Activated T-helper 2 cell treated with anti-CD3 and anti-CD28 coated beads, Interferon-gamma antibody, Interleukin-2, Interleukin-4, amounts not matched to agents 10 μg/mL and 5 μg/mL and 100 μg/mL, durations not matched to agents 14 hours and 24 hours and 36 hours (primary cell): Measurements from ENCODE around the gene TMEM154. TPM values are rescaled to one million over a fixed set of nuclear protein-coding genes. Genes with fewer than 3 reads are reported as not detected.
A peak's percentile ranks its signal among the peaks of the same experiment; 100 is the strongest.
"Not testable (repeated sequence)": the region's sequence is repeated elsewhere in the genome, so short reads cannot be mapped to it uniquely, and the experiment has no call there.

Experiments used
- DNase-seq: peaks from one replicate; pipeline ENCODE4 v3.0.0; 2021; ENCODE audit warnings: low spot score
- H3K27ac Mint-ChIP-seq: one replicate; pipeline ENCODE4 v1.8.0; 2021; ENCODE audit warnings: mixed read lengths
- H3K27me3 Mint-ChIP-seq: one replicate; pipeline ENCODE4 v1.8.0; 2021; ENCODE audit warnings: low read depth, mixed read lengths
- H3K36me3 Mint-ChIP-seq: one replicate; pipeline ENCODE4 v1.8.0; 2021; ENCODE audit warnings: low read depth, mixed read lengths
- H3K4me1 Mint-ChIP-seq: one replicate; pipeline ENCODE4 v1.8.0; 2021; ENCODE audit warnings: low read depth, mixed read lengths
- H3K4me3 Mint-ChIP-seq: one replicate; pipeline ENCODE4 v1.8.0; 2021; ENCODE audit warnings: low read depth, mild to moderate bottlenecking, moderate library complexity, mixed read lengths
- H3K9me3 Mint-ChIP-seq: one replicate; pipeline ENCODE4 v1.8.0; 2021; ENCODE audit warnings: mixed read lengths
- intact Hi-C: fragments of 100-400 bp; cut with micrococcal nuclease; formaldehyde crosslinking; loops from one replicate; pipeline ENCODE4 v1.15.1; 2023
- total RNA-seq: library from RNA; stranded (reverse); gene quantifications from 2 replicates; pipeline ENCODE4 v1.2.3, GENCODE V29; 2022

The TMEM154 gene
- total RNA-seq, 1 donor from 2014 or later: 10.3 TPM

- no peaks in the 10 kb centered on the region for H3K27me3 Mint-ChIP-seq
- peaks cover 15% of the 10 kb centered on the region for H3K36me3 Mint-ChIP-seq
- no peak for DNase-seq
- no peaks in the 10 kb centered on the region for H3K9me3 Mint-ChIP-seq
- no peak overlapping the region for H3K27ac Mint-ChIP-seq
- intact Hi-C loops: no loop called here
- H3K4me1 Mint-ChIP-seq: peaks cover 22% of the 10 kb centered on the region
- no peak overlapping the region for H3K4me3 Mint-ChIP-seq
Observed at GRCh38 chr4:152673489-152673888, 6.3 kb downstream of the TMEM154 start.

DNA sequence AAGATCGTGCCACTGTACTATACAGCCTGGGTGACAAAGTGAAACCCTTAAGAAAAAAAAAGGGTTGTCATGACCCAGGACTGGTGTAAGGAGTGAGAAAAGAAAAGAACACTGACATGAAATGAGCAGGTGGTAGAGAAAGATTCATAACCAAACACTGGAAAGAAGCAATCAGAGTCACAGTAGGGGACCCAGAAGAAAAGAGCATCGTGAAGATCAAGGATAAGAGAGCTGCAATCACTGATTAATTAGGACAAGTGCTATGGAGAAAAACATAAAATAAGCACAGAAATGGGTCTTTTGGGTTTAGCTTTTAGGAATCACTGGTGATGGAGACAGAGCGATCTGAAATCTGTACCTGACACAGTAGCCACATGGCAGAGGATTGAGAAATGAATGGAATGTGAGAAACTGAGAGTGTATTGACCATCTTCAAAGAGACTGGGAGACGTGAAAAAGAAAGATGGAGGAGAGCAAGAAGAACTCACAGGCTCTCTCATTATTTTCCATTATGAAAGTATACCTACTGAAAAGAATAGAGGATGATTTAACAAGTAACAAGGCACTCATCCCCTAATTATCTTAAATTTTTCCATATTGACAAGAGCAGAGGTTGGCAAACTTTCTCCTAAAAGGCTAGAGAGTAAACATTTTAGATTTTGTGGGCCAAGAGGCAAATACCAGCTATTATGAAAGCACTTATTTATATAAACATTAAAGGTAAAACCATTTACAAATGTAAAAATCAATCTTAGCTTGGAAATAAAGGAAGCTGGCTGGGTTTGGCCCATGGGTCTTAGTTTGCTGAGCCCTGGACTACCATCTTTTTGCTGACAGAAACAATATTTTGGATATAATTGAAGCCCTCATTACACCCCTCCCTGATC lies 7.3 kb downstream of the TMEM154 start:
- intact Hi-C loops: no loop called here
- H3K4me3 Mint-ChIP-seq: no peak overlapping the region
- H3K27ac Mint-ChIP-seq: no peak overlapping the region
- H3K27me3 Mint-ChIP-seq: no peaks in the 10 kb centered on the region
- no peak for DNase-seq
- peaks cover 17% of the 10 kb centered on the region for H3K4me1 Mint-ChIP-seq
- peaks cover 12% of the 10 kb centered on the region for H3K36me3 Mint-ChIP-seq
- H3K9me3 Mint-ChIP-seq: no peaks in the 10 kb centered on the region

DNA sequence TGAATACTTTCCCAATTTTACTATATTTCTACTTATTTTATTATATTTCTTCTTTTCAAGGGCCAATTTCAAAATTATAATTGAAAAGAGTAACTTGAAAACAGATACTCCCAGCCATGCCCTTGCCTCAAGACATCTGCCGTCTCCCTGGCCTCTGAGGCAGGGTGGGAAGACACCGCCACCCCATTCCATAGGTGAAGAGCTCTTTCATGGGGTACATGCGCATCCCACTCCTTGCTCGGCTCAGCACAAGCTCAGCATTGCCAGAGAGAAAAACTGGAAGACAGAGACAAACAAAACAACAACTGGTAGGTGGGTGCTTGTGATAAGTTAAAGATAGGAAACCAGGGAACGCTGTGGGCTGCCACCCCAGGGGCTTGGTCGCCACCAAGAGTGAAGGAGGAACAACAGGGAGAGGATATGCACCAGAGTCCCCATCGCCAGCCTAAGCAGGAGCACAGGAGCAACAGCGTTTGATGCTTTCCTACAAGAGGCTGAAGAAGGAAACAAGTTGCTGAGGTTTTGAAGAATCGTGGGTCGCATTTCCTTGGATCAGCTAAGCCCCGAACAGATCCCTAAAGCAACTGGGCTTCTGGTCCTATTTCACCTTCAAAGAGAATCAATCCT lies 11.3 kb downstream of the TMEM154 start:
- intact Hi-C loops: no loop called here
- Mint-ChIP-seq H3K4me3 (no peak overlapping the region), H3K4me1 (peaks cover 16% of the 10 kb centered on the region), H3K9me3 (no peaks in the 10 kb centered on the region), H3K27ac (no peak overlapping the region), H3K27me3 (no peaks in the 10 kb centered on the region), H3K36me3 (peaks cover 24% of the 10 kb centered on the region)
- no peak for DNase-seq

DNA sequence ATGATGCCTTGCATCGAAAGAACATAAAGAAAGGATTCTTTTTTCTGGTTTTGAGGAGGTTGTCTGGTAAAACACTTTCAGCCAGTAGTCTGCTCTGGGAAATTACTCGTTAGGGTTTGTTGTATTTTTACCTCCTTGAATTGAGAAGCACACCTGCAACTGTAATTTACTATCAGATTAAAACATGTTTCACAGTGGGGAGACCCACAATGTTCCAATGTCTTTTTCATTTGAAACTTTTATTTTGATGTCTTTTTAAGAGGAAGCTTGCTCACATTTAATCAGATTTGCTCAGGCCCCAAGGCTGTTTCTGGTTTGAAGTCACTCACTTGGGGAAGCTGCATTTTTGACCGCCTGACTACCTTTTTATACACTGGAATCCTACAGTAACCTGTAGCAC lies 12.0 kb downstream of the TMEM154 start:
- intact Hi-C loops: no loop called here
- H3K9me3 Mint-ChIP-seq: no peaks in the 10 kb centered on the region
- peaks cover 23% of the 10 kb centered on the region for H3K4me1 Mint-ChIP-seq
- no peak for DNase-seq
- no peaks in the 10 kb centered on the region for H3K27me3 Mint-ChIP-seq
- H3K4me3 Mint-ChIP-seq: no peak overlapping the region
- peaks cover 30% of the 10 kb centered on the region for H3K36me3 Mint-ChIP-seq
- no peak overlapping the region for H3K27ac Mint-ChIP-seq

- Mint-ChIP-seq H3K36me3 (peaks cover 30% of the 10 kb centered on the region), H3K4me3 (no peak overlapping the region), H3K9me3 (no peaks in the 10 kb centered on the region), H3K27ac (no peak overlapping the region), H3K4me1 (peaks cover 29% of the 10 kb centered on the region), H3K27me3 (no peaks in the 10 kb centered on the region)
- intact Hi-C loops: no loop called here
- no peak for DNase-seq
Observed at GRCh38 chr4:152666946-152667345, 12.9 kb downstream of the TMEM154 start.

DNA sequence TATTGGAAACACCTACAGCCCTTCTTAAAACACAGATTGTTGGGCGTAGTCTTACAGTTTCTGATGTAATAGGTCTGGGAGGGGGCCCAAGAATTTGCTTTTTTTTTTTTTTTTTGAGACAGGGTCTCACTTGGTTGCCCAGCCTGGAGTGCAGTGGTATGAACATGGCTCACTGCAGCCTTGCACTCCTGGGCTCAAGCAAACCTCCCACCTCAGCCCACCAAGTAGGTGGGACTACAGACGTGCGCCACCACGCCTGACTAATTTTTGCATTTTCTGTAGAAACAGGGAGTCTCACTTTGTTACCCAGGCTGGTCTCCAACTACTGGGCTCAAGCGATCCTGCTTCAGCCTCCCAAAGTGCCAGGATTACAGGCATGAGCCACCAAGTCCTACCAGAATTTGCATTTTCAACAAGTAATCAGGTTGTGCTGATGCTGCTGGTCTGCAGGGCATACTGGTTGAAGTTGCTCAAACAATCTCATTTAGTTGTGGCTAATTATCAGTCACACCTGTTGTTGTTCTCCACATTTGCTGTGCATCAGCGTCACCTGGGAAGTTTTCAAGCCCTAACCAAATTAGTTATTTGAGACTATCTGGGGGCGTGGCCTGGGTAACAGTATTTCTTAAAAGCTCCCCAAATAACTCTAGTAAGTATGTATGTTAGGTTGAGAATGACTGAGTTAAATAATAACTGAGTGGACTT lies 14.0 kb downstream of the TMEM154 start:
- no peak overlapping the region for H3K4me3 Mint-ChIP-seq
- H3K4me1 Mint-ChIP-seq: peaks cover 34% of the 10 kb centered on the region
- intact Hi-C loops: no loop called here
- peaks cover 29% of the 10 kb centered on the region for H3K36me3 Mint-ChIP-seq
- H3K27me3 Mint-ChIP-seq: no peaks in the 10 kb centered on the region
- H3K9me3 Mint-ChIP-seq: no peaks in the 10 kb centered on the region
- no peak overlapping the region for H3K27ac Mint-ChIP-seq
- no peak for DNase-seq

GRCh38 chr4:152664067-152664378 lies 15.8 kb downstream of the TMEM154 start:
- H3K4me3 Mint-ChIP-seq, H3K9me3 Mint-ChIP-seq, DNase-seq, H3K27ac Mint-ChIP-seq, H3K27me3 Mint-ChIP-seq, intact Hi-C loops: not testable (repeated sequence)
- peaks cover 40% of the 10 kb centered on the region for H3K4me1 Mint-ChIP-seq
- H3K36me3 Mint-ChIP-seq: peaks cover 38% of the 10 kb centered on the region

DNA sequence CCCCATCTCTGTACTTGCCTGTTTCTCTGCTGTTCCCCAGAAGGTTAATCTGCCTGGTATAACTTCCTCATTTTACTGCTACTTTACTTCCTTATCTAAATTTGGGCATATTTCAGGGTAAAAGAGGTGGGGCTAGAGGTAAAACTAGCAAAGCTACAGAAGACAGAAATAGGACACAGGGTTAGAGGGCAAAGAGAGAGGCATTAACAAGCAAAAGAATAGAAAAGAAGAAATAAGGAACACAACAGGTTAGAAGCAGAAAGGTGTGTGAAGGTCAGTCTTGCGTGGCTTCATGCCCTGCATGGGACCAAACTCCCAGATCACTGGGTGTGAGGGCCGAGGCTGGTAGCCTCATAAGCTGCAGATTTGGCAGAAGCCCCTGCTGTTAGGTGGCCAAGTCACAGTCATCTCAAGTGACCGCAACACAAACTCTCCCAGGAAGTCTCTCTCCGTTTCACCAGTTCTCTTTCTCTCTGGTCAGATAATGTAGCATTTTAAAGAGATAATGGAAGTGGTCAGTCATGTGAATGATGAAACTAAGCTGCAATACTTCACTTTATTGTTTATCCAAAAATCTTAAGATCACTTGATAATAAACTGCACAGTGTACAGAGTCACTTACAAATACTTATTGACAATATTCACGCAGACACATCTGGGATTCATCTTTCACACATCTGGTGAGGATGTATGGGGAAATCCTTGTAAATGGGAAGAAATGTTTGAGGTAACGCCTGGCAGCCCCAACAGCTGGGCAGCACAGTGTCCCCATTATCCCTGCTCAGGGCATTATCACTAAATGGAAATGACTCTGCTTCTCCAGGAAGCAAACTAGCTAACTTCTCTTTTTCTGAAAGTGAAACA lies 16.4 kb downstream of the TMEM154 start:
- Mint-ChIP-seq H3K4me3 (no peak overlapping the region), H3K27me3 (no peaks in the 10 kb centered on the region), H3K4me1 (peaks cover 38% of the 10 kb centered on the region), H3K9me3 (peaks cover 13% of the 10 kb centered on the region), H3K27ac (peak overlapping the region; percentile 13), H3K36me3 (peaks cover 42% of the 10 kb centered on the region)
- intact Hi-C loops: no loop called here
- no peak for DNase-seq

DNA sequence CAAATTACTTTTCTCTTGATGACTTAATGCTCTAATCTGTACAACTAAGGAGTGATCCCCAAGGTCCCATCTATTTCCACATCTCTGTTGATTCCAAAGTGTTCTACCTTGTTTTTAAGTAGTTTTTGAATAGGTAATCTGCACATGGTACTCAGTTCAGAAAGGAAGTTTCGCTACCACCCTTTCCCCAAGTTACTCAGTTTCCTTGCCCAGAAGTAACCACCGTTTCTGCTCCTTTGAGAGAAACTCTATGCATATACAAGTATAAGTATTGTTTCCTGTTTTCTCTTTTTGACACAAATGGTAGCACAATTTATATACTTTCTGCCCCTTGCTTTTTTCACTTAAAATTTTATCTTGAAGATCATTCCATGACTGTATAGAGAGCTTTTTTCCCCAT lies 18.1 kb downstream of the TMEM154 start:
- Mint-ChIP-seq H3K4me3 (no peak overlapping the region), H3K27ac (peak overlapping the region; percentile 19), H3K9me3 (peaks cover 31% of the 10 kb centered on the region), H3K27me3 (no peaks in the 10 kb centered on the region), H3K4me1 (peaks cover 34% of the 10 kb centered on the region), H3K36me3 (peaks cover 55% of the 10 kb centered on the region)
- intact Hi-C loops: no loop called here
- DNase-seq: no peak

- no peak overlapping the region for H3K27ac Mint-ChIP-seq
- H3K4me1 Mint-ChIP-seq: peaks cover 34% of the 10 kb centered on the region
- intact Hi-C loops: no loop called here
- peaks cover 39% of the 10 kb centered on the region for H3K9me3 Mint-ChIP-seq
- peaks cover 63% of the 10 kb centered on the region for H3K36me3 Mint-ChIP-seq
- no peak for DNase-seq
- H3K27me3 Mint-ChIP-seq: no peaks in the 10 kb centered on the region
- H3K4me3 Mint-ChIP-seq: no peak overlapping the region
Observed at GRCh38 chr4:152660526-152660925, 19.3 kb downstream of the TMEM154 start.

DNA sequence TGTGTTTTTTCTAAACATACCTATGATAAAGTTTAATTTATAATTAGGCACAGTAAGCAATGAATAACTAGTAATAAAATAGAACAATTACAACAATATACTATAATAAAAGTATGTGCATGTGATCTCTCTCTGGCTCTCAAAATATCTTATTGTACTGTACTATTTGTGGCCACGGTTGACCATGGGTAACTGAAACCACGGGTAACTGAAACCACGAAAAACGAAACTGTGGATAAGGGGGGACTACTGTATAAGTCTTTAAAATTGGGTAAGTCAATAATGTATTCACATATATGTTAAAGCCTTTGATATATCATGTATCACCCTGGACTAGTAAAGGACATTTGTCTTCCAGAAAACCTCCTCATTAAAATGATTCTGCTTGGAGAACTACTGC lies 20.0 kb downstream of the TMEM154 start:
- peaks cover 39% of the 10 kb centered on the region for H3K9me3 Mint-ChIP-seq
- H3K4me1 Mint-ChIP-seq: peaks cover 34% of the 10 kb centered on the region
- peaks cover 67% of the 10 kb centered on the region for H3K36me3 Mint-ChIP-seq
- H3K27me3 Mint-ChIP-seq: no peaks in the 10 kb centered on the region
- DNase-seq: no peak
- no peak overlapping the region for H3K4me3 Mint-ChIP-seq
- intact Hi-C loops: no loop called here
- no peak overlapping the region for H3K27ac Mint-ChIP-seq

DNA sequence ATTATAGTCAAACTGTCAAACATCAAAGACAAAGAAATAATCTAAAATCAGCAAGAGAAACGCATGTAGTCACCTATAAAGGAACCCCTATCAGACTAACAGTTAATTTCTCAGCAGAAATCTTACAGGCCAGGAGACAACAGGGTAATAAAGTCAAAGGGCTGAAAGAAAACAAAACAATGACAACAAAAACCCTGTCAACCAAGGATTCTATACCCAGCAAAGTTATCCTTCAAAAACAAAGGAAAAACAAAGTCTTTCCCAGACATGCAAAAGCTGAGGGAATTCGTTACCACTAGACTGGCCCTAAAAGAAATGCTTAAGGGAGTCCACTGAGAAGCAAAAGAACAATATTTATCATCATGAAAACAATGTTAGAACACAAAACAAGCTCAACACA lies 22.1 kb downstream of the TMEM154 start:
- H3K27me3 Mint-ChIP-seq: no peaks in the 10 kb centered on the region
- H3K9me3 Mint-ChIP-seq: peaks cover 39% of the 10 kb centered on the region
- no peak overlapping the region for H3K27ac Mint-ChIP-seq
- DNase-seq: no peak
- peaks cover 19% of the 10 kb centered on the region for H3K4me1 Mint-ChIP-seq
- H3K4me3 Mint-ChIP-seq: no peak overlapping the region
- peaks cover 62% of the 10 kb centered on the region for H3K36me3 Mint-ChIP-seq
- intact Hi-C loops: no loop called here
